SK-N-SH (cell line): ENCODE results near the gene ATN1. TPM values are rescaled to one million over a fixed set of nuclear protein-coding genes. Genes with fewer than 3 reads are reported as not detected.
A peak's percentile ranks its signal among the peaks of the same experiment; 100 is the strongest.
"Not testable (repeated sequence)": the region's sequence is repeated elsewhere in the genome, so short reads cannot be mapped to it uniquely, and the experiment has no call there.

ENCODE experiments used
- CTCF ChIA-PET: fragments of 300-600, 350-600 bp; formaldehyde crosslinking; extraction: SDS; loops from one replicate; lab custom pipeline; 2021; lab: Yijun Ruan, JAX
- POLR2A ChIA-PET: fragments of 350-600 bp; sonication (Branson Sonifier 250); formaldehyde crosslinking; extraction: SDS; loops from one replicate; lab custom pipeline; 2020; ENCODE audit warnings: antibody characterized with exemption, inconsistent platforms; lab: Yijun Ruan, JAX
- DNase-seq: peaks from one replicate; pipeline ENCODE4 v3.0.0; 2012
- H2AFZ ChIP-seq: fragments of 200-600 bp; sonication (generic); 2 replicates; pipeline ENCODE4 v1.8.1; 2016; ENCODE audit warnings: antibody characterized with exemption, mild to moderate bottlenecking, low read depth
- H3F3A ChIP-seq: fragments of 200-600 bp; sonication (generic); replicated peaks from 2 replicates; pipeline ENCODE3; 2016; ENCODE audit warnings: antibody characterized with exemption, mild to moderate bottlenecking; ENCODE audit not compliant: insufficient read depth
- H3K27ac ChIP-seq, 2 experiments: fragments of 200-500 bp in 1 of 2; fragments of 200-600 bp in 1 of 2; sonication (Bioruptor generic) in 1 of 2; sonication (generic), shearing (Covaris generic) in 1 of 2; 2 replicates each; pipeline versions ENCODE4 v1.5.1 to v1.6.1; 2014 to 2016; ENCODE audit warnings: low read depth in 2 of 2, inconsistent platforms in 1 of 2, low read length in 1 of 2, mild to moderate bottlenecking in 1 of 2, mixed read lengths in 1 of 2
- H3K27me3 ChIP-seq: fragments of 200-600 bp; sonication (generic), shearing (Covaris generic); 2 replicates; pipeline ENCODE4 v1.6.1; 2016; ENCODE audit warnings: mixed run types; ENCODE audit not compliant: insufficient read depth
- H3K36me3 ChIP-seq, 2 experiments: fragments of 200-500 bp in 1 of 2; fragments of 200-600 bp in 1 of 2; sonication (Bioruptor generic) in 1 of 2; sonication (generic) in 1 of 2; replicated peaks in 1 of 2; 2 replicates each; pipeline versions ENCODE3 to v1.5.1; 2014 to 2016; ENCODE audit warnings: low read length in 1 of 2, mild to moderate bottlenecking in 1 of 2; ENCODE audit not compliant: insufficient read depth in 2 of 2, control insufficient read depth in 1 of 2
- H3K4me1 ChIP-seq, 2 experiments: fragments of 200-500 bp in 1 of 2; fragments of 200-600 bp in 1 of 2; sonication (Bioruptor generic) in 1 of 2; sonication (generic), shearing (Covaris generic) in 1 of 2; 2 replicates each; pipeline versions ENCODE4 v1.5.1 to v1.6.1; 2014 to 2016; ENCODE audit warnings: low read depth in 1 of 2, low read length in 1 of 2, mixed run types in 1 of 2; ENCODE audit not compliant: insufficient read depth in 2 of 2, control insufficient read depth in 1 of 2
- H3K4me2 ChIP-seq: fragments of 200-600 bp; sonication (generic), shearing (Covaris generic); 2 replicates; pipeline ENCODE4 v1.6.1; 2017; ENCODE audit warnings: mixed run types
- H3K4me3 ChIP-seq, 2 experiments: fragments of 200-500 bp in 1 of 2; fragments of 200-600 bp in 1 of 2; sonication (Bioruptor generic) in 1 of 2; sonication (generic), shearing (Covaris generic) in 1 of 2; 2 replicates each; pipeline versions ENCODE4 v1.5.1 to v1.8.1; 2014 to 2016; ENCODE audit warnings: low read depth in 2 of 2, inconsistent platforms in 1 of 2, low read length in 1 of 2, mild to moderate bottlenecking in 1 of 2, mixed read lengths in 1 of 2, moderate library complexity in 1 of 2
- H3K79me2 ChIP-seq: fragments of 200-600 bp; sonication (generic); 2 replicates; pipeline ENCODE4 v1.8.1; 2017; ENCODE audit warnings: mild to moderate bottlenecking; ENCODE audit not compliant: insufficient read depth
- H3K9ac ChIP-seq: fragments of 200-600 bp; sonication (generic); 2 replicates; pipeline ENCODE4 v1.6.1; 2017; ENCODE audit warnings: mixed run types
- H3K9me2 ChIP-seq: fragments of 200-600 bp; sonication (generic); 2 replicates; pipeline ENCODE4 v1.6.1; 2017; ENCODE audit warnings: mixed run types
- H3K9me3 ChIP-seq: fragments of 200-600 bp; sonication (generic); 2 replicates; pipeline ENCODE4 v1.6.1; 2017; ENCODE audit warnings: mixed run types, mild to moderate bottlenecking, moderate library complexity
- H4K20me1 ChIP-seq: fragments of 200-600 bp; sonication (generic); 2 replicates; pipeline ENCODE4 v1.6.1; 2017; ENCODE audit warnings: mild to moderate bottlenecking, mixed run types; ENCODE audit not compliant: insufficient read depth
- CHD2 ChIP-seq: fragments of 150-350 bp; IDR thresholded peaks from 2 replicates; pipeline ENCODE4 v1.6.1; 2018; ENCODE audit warnings: low read length; ENCODE audit not compliant: partially characterized antibody
- ELF1 ChIP-seq: IDR thresholded peaks from 2 replicates; pipeline ENCODE4 v1.4.0; 2012
- EP300 ChIP-seq, 2 experiments: IDR thresholded peaks; 2 replicates each; pipeline versions ENCODE4 v1.4.0 to v1.6.1; 2012; ENCODE audit warnings: borderline replicate concordance in 1 of 2, low read depth in 1 of 2, low read length in 1 of 2
- EZH2phosphoT487 ChIP-seq: fragments of 200-600 bp; sonication (generic); IDR thresholded peaks from 2 replicates; pipeline ENCODE4 v1.6.1; 2017; ENCODE audit warnings: low read depth, mixed run types, mild to moderate bottlenecking, antibody characterized with exemption, moderate library complexity, borderline replicate concordance
- FOXJ3 ChIP-seq: sonication (generic); formaldehyde crosslinking; IDR thresholded peaks from 2 replicates; pipeline ENCODE4 v1.5.1; 2020; ENCODE audit warnings: mild to moderate bottlenecking, missing genetic modification reagents
- GATA2 ChIP-seq: sonication (generic); formaldehyde crosslinking; IDR thresholded peaks from 2 replicates; pipeline ENCODE4 v1.5.0; 2020; ENCODE audit warnings: mild to moderate bottlenecking, missing genetic modification reagents
- JUND ChIP-seq: IDR thresholded peaks from 2 replicates; pipeline ENCODE4 v1.4.0; 2012
- NFIC ChIP-seq: IDR thresholded peaks from 2 replicates; pipeline ENCODE4 v1.4.0; 2012; ENCODE audit warnings: borderline replicate concordance
- NRF1 ChIP-seq: IDR thresholded peaks from 2 replicates; pipeline ENCODE4 v1.6.1; 2012; ENCODE audit warnings: low read depth, mild to moderate bottlenecking, low read length
- POLR2AphosphoS5 ChIP-seq: IDR thresholded peaks from 2 replicates; pipeline ENCODE4 v1.6.1; 2012; ENCODE audit warnings: low read depth, low read length
- RAD21 ChIP-seq: IDR thresholded peaks from 2 replicates; pipeline ENCODE4 v1.6.1; 2012; ENCODE audit warnings: mild to moderate bottlenecking, low read length
- RFX5 ChIP-seq: IDR thresholded peaks from 2 replicates; pipeline ENCODE4 v1.6.1; 2012; ENCODE audit warnings: mild to moderate bottlenecking, improper control_type of control experiment, low read length
- RXRA ChIP-seq: IDR thresholded peaks from 2 replicates; pipeline ENCODE4 v1.4.0; 2012; ENCODE audit warnings: low read depth, mild to moderate bottlenecking, borderline replicate concordance
- SIN3A ChIP-seq: IDR thresholded peaks from 2 replicates; pipeline ENCODE4 v1.6.1; 2012; ENCODE audit warnings: low read depth, mild to moderate bottlenecking, low read length, moderate library complexity, borderline replicate concordance
- SMC3 ChIP-seq: IDR thresholded peaks from 2 replicates; pipeline ENCODE4 v1.6.1; 2012; ENCODE audit warnings: low read depth, low read length, improper control_type of control experiment
- TAF1 ChIP-seq: IDR thresholded peaks from 2 replicates; pipeline ENCODE4 v1.6.1; 2012; ENCODE audit warnings: low read depth, mild to moderate bottlenecking, low read length, moderate library complexity, borderline replicate concordance
- TCF12 ChIP-seq: IDR thresholded peaks from 2 replicates; pipeline ENCODE4 v1.4.0; 2012
- TEAD4 ChIP-seq: IDR thresholded peaks from 2 replicates; pipeline ENCODE4 v1.4.0; 2012; ENCODE audit warnings: mild to moderate bottlenecking, borderline replicate concordance; ENCODE audit not compliant: insufficient read depth
- WGBS: methylation state at CpG from one replicate; pipeline ENCODE4 v1.1.6; 2017; ENCODE audit warnings: low lambda C conversion rate; 5-methylcytosine and 5-hydroxymethylcytosine counted together
- polyA plus RNA-seq, 3 experiments: library from polyadenylated mRNA; depleted of rRNA; stranded (reverse); fragments of >200 nt; gene quantifications; 2 replicates each; pipeline ENCODE4 v1.2.3, GENCODE V29; 2012
- TF ChIP-seq, protein P1 (sequence below): fragments of 200-600 bp; sonication (generic); IDR thresholded peaks from 2 replicates; pipeline ENCODE4 v1.6.1; 2017; ENCODE audit warnings: antibody characterized with exemption, mild to moderate bottlenecking, moderate library complexity
- TF ChIP-seq, protein P2 (sequence below): IDR thresholded peaks from 2 replicates; pipeline ENCODE4 v1.4.0; 2012; ENCODE audit warnings: low read depth, borderline replicate concordance
- TF ChIP-seq, protein P3 (sequence below): IDR thresholded peaks from 2 replicates; pipeline ENCODE4; 2012

The ATN1 gene
- polyA plus RNA-seq, 1 of the 3 experiments (the other 2 are of a cell fraction), result 29.3 TPM

DNA sequence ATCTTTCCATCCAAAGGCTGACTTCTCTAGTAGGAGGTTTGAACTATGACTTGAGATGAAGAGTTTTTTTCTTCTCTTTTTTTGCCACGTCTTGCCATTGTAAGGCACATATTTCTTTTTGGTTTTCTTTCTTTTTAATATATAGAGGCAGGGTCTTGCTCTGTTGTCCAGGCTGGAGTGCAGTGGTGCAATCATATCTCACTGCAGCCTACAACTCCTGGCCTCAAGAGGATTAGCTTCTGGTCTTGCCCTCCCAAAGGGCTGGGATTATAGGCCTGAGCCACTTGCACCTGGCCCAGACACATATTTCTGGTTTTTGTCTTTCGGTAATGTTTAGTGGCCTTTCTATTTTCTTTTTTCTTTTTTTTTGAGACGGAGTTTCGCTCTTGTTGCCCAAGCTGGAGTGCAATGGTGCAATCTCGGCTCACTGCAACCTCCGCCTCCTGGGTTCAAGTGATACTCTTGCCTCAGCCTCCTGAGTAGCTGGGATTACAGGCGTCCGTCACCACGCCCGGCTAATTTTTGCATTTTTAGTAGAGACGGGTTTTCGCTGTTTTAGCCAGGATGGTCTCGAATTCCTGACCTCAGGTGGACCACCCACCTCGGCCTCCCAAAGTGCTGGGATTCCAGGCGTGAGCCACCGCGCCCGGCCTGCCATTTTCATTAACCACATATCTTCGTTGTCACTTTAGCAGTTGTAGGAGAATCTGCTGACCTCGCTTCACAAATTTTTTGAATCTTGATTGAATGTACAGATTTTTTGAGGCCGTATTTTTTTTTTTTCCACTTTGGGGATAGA lies 37.8 kb upstream of the ATN1 start:
- peak overlapping the region; percentile 95; the same call in 1 of the 2 replicates for H2AFZ ChIP-seq
- POLR2A ChIA-PET, result interaction anchor here (1.2 kb wide), 1 partner anchor 24 kb away, joined by 4 read pairs; the partner anchor contains the start of gene ENO2

DNA sequence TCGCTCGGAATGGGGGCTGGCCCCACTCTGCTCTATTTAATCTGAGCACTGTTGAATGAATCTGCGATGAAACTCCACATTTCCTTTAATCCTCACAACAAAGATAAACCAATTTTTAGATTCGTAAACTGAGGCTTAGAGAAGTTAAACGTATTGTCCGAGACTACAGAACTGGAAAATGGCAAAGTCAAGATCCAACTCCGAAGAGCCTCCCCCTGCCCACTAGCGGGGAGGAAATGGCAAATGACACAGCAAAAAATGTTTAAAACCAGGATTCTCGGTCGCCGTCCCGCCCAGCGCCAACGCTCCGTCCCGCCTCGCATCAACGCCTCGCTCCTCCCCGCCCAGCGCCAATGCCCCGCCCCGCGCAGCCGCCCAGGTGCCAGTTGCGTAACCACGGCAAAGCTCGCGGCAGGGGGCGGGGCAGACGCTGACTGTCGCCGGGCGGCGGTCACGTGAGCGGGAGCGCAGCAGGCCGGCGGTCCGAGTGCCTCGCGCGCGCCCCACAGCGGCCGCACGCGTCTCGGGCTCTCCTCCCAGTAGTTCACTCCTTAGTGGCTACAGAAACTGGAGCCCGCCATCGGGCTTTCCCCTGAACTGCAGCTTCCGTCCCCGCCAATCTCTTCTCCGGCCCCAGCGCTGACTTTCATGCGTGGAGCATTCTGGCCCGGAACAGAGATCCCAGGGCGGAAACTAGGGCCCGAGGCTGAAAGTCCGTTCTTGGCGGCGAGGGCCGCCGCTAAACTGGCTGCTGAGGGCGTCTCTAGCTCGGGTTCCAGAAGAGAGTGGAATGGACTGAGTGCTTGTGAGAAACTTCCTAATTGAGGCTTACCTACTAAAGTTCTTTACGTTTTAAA lies 36.7 kb upstream of the ATN1 start:
- no peaks in the 10 kb centered on the region for H3K9me2 ChIP-seq
- peak overlapping the region; percentile 89 to 96 for H3K27ac ChIP-seq
- WGBS, result 11% methylated on average over 26 of the region's 68 CpGs
- peak overlapping the region; percentile 44 to 63 for H3K4me3 ChIP-seq
- H3K9ac ChIP-seq, result peak overlapping the region; percentile 78
- no peaks in the 10 kb centered on the region for H3K27me3 ChIP-seq
- H3K79me2 ChIP-seq, result no peaks in the 10 kb centered on the region
- H3K36me3 ChIP-seq, result no peaks in the 10 kb centered on the region
- H3K4me2 ChIP-seq, result peak overlapping the region; percentile 87
- ChIA-PET CTCF (interaction anchor here (0.6 to 4.6 kb wide), 34 partner anchors 9 to 311 kb away, joined by 3 to 122 read pairs (median 4); partner anchors contain the start of genes ENO2, LRRC23, SPSB2 and TPI1), POLR2A (interaction anchor here (0.7 to 1.7 kb wide), 16 partner anchors 9 to 202 kb away, joined by 3 to 24 read pairs (median 4); partner anchors contain the start of genes C12orf57, ENO2, LRRC23 and P3H3)
- H2AFZ ChIP-seq, result peak overlapping the region; percentile 98
- H3F3A ChIP-seq, result peaks cover 16% of the 10 kb centered on the region
- no peaks in the 10 kb centered on the region for H4K20me1 ChIP-seq
- peaks cover 6 to 9% of the 10 kb centered on the region in 2 experiments; a peak in 3 of 4 replicates for H3K4me1 ChIP-seq
- no peaks in the 10 kb centered on the region for H3K9me3 ChIP-seq
- peak; percentile 98 for DNase-seq
- TF ChIP-seq JUND, result no peak
- no peak for TF ChIP-seq EZH2phosphoT487
- no peak for TF ChIP-seq NFIC
- peak; percentile 64 for TF ChIP-seq CHD2
- TF ChIP-seq ELF1, result no peak
- peak; percentile 50; the same call in 1 of the 2 replicates for TF ChIP-seq RFX5
- TF ChIP-seq TAF1, result peak; percentile 98
- TF ChIP-seq RXRA, result no peak
- TF ChIP-seq NRF1, result peak; percentile 83
- TF ChIP-seq POLR2AphosphoS5, result peak; percentile 89
- peak; percentile 58 for TF ChIP-seq RAD21
- peak; percentile 62 for TF ChIP-seq SMC3
- no peak for TF ChIP-seq TEAD4
- TF ChIP-seq GATA2, result no peak
- TF ChIP-seq, protein P1, sequence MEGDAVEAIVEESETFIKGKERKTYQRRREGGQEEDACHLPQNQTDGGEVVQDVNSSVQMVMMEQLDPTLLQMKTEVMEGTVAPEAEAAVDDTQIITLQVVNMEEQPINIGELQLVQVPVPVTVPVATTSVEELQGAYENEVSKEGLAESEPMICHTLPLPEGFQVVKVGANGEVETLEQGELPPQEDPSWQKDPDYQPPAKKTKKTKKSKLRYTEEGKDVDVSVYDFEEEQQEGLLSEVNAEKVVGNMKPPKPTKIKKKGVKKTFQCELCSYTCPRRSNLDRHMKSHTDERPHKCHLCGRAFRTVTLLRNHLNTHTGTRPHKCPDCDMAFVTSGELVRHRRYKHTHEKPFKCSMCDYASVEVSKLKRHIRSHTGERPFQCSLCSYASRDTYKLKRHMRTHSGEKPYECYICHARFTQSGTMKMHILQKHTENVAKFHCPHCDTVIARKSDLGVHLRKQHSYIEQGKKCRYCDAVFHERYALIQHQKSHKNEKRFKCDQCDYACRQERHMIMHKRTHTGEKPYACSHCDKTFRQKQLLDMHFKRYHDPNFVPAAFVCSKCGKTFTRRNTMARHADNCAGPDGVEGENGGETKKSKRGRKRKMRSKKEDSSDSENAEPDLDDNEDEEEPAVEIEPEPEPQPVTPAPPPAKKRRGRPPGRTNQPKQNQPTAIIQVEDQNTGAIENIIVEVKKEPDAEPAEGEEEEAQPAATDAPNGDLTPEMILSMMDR, result peak; percentile 79
- TF ChIP-seq, protein P2, sequence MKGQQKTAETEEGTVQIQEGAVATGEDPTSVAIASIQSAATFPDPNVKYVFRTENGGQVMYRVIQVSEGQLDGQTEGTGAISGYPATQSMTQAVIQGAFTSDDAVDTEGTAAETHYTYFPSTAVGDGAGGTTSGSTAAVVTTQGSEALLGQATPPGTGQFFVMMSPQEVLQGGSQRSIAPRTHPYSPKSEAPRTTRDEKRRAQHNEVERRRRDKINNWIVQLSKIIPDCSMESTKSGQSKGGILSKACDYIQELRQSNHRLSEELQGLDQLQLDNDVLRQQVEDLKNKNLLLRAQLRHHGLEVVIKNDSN, result peak; percentile 97
- TF ChIP-seq EP300 (IDR thresholded peaks at IDR 0.05; ENCODE audit: borderline replicate concordance in 1 of 2, low read depth in 1 of 2, low read length in 1 of 2), result 0 out of 4 replicates have a peak, but pooled peaks of 1 of the 2 experiments have one; percentile 16
- TF ChIP-seq, protein P3, sequence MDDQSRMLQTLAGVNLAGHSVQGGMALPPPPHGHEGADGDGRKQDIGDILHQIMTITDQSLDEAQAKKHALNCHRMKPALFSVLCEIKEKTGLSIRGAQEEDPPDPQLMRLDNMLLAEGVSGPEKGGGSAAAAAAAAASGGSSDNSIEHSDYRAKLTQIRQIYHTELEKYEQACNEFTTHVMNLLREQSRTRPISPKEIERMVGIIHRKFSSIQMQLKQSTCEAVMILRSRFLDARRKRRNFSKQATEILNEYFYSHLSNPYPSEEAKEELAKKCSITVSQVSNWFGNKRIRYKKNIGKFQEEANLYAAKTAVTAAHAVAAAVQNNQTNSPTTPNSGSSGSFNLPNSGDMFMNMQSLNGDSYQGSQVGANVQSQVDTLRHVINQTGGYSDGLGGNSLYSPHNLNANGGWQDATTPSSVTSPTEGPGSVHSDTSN, result no peak
- TF ChIP-seq TCF12, result no peak
- peak; percentile 77; the same call in 1 of the 2 replicates for TF ChIP-seq SIN3A
- no peak for TF ChIP-seq FOXJ3

More for the DNA sequence above, 37.8 kb upstream of the ATN1 start:
- H3K36me3 ChIP-seq, H3K27me3 ChIP-seq, DNase-seq, H3K79me2 ChIP-seq, H3K4me1 ChIP-seq, H3K9me2 ChIP-seq, H3K9me3 ChIP-seq, H4K20me1 ChIP-seq, H3K4me3 ChIP-seq: not testable (repeated sequence)
- Histone ChIP-seq H3K27ac (peak overlapping the region; percentile 89 to 96), H3K9ac (peak overlapping the region; percentile 69; the same call in 1 of the 2 replicates), H3K4me2 (peak overlapping the region; percentile 75; the same call in 1 of the 2 replicates), H3F3A (peaks cover 16% of the 10 kb centered on the region)
- CTCF ChIA-PET, result interaction anchor here (2.3 kb wide), 1 partner anchor 23 kb away, joined by 20 read pairs; the partner anchor contains the start of gene ENO2
- WGBS, result 95% methylated on average over 21 of the region's 21 CpGs
